CD4-positive, alpha-beta T cell (primary cell): ENCODE data around the gene SLC39A10. TPM values are rescaled to one million over a fixed set of nuclear protein-coding genes. Genes with fewer than 3 reads are reported as not detected.

Experiments
- ATAC-seq: fragments of 200-7000 bp; cut with Tn5 transposase; one replicate; pipeline ENCODE4 v1.10.0; 2022; ENCODE audit warnings: mild to moderate bottlenecking; ENCODE audit not compliant: poor library complexity
- CTCF ChIA-PET: fragments of 350-600 bp; sonication (Branson Sonifier 250); formaldehyde crosslinking; loops from one replicate; lab custom pipeline; 2021; ENCODE audit warnings: antibody characterized with exemption, inconsistent platforms; lab: Charles Lee
- POLR2A ChIA-PET: fragments of 350-600 bp; sonication (Branson Sonifier 250); formaldehyde crosslinking; loops from one replicate; lab custom pipeline; 2021; ENCODE audit warnings: antibody characterized with exemption, inconsistent platforms; lab: Charles Lee
- DNase-seq, 14 experiments: peaks; one replicate each; pipeline ENCODE4 v3.0.0-alpha.2; 2013 to 2020; ENCODE audit warnings: mixed read lengths in 2 of 14
- H3K27ac ChIP-seq, 2 donors: one replicate each; pipeline versions ENCODE4 v1.5.1 to v1.7.0; 2013; ENCODE audit warnings: low read length in 2 of 2, low read depth in 1 of 2, mild to moderate bottlenecking in 1 of 2
- H3K27me3 ChIP-seq, 2 experiments: 1 replicate in 1 of 2; 2 replicates in 1 of 2; pipeline versions ENCODE4 v1.6.1 to v1.7.0; 2013; ENCODE audit warnings: low read length in 2 of 2, control low read depth in 1 of 2, mild to moderate bottlenecking in 1 of 2, moderate library complexity in 1 of 2; ENCODE audit not compliant: insufficient read depth in 2 of 2, control insufficient read depth in 1 of 2
- H3K36me3 ChIP-seq: one replicate; pipeline ENCODE4 v1.6.1; 2013; ENCODE audit warnings: low read length, control low read depth; ENCODE audit not compliant: insufficient read depth
- H3K4me1 ChIP-seq: one replicate; pipeline ENCODE4 v1.6.1; 2013; ENCODE audit warnings: low read length, control low read depth; ENCODE audit not compliant: insufficient read depth
- H3K4me3 ChIP-seq: one replicate; pipeline ENCODE4 v1.5.1; 2013; ENCODE audit warnings: mild to moderate bottlenecking, low read length, moderate library complexity
- H3K9me3 ChIP-seq, 2 experiments: 1 replicate in 1 of 2; 2 replicates in 1 of 2; pipeline versions ENCODE4 v1.6.1 to v1.7.0; 2013; ENCODE audit warnings: low read length in 2 of 2, mild to moderate bottlenecking in 2 of 2, control low read depth in 1 of 2, moderate library complexity in 1 of 2; ENCODE audit not compliant: control insufficient read depth in 1 of 2, insufficient read depth in 1 of 2
- H3K27ac Mint-ChIP-seq: one replicate; pipeline ENCODE4 v1.8.0; 2020; ENCODE audit warnings: mixed read lengths
- H3K27me3 Mint-ChIP-seq: one replicate; pipeline ENCODE4 v1.8.0; 2021; ENCODE audit warnings: mixed read lengths
- H3K36me3 Mint-ChIP-seq: one replicate; pipeline ENCODE4 v1.8.0; 2021; ENCODE audit warnings: low read depth, mixed read lengths
- H3K4me1 Mint-ChIP-seq: one replicate; pipeline ENCODE4 v1.8.0; 2021; ENCODE audit warnings: low read depth, mixed read lengths
- H3K4me3 Mint-ChIP-seq: one replicate; pipeline ENCODE4 v1.8.0; 2020; ENCODE audit warnings: mild to moderate bottlenecking, mixed read lengths
- H3K9me3 Mint-ChIP-seq: one replicate; pipeline ENCODE4 v1.8.0; 2020; ENCODE audit warnings: mixed read lengths
- intact Hi-C, 2 experiments: fragments of 100-400 bp; cut with DNase I in 1 of 2; cut with micrococcal nuclease in 1 of 2; formaldehyde crosslinking; loops; one replicate each; pipeline versions ENCODE4 v1.15.1 to v1.9.0; 2023 to 2025; cut with DNase I, micrococcal nuclease
- total RNA-seq, 174 experiments: library from RNA in 2 of 174; stranded (reverse) in 2 of 174; gene quantifications; one replicate each; pipeline ENCODE4 v1.2.3 and lab custom pipeline; 2021 to 2026
- TF ChIP-seq, protein P1 (sequence below): fragments of 200-600 bp; IDR thresholded peaks from one replicate; pipeline ENCODE4 v1.8.0; 2022; ENCODE audit warnings: antibody characterized with exemption, mild to moderate bottlenecking

The SLC39A10 gene
- total RNA-seq, 2 experiments from 2014 or later, result 38.2 to 39.4 TPM

DNA sequence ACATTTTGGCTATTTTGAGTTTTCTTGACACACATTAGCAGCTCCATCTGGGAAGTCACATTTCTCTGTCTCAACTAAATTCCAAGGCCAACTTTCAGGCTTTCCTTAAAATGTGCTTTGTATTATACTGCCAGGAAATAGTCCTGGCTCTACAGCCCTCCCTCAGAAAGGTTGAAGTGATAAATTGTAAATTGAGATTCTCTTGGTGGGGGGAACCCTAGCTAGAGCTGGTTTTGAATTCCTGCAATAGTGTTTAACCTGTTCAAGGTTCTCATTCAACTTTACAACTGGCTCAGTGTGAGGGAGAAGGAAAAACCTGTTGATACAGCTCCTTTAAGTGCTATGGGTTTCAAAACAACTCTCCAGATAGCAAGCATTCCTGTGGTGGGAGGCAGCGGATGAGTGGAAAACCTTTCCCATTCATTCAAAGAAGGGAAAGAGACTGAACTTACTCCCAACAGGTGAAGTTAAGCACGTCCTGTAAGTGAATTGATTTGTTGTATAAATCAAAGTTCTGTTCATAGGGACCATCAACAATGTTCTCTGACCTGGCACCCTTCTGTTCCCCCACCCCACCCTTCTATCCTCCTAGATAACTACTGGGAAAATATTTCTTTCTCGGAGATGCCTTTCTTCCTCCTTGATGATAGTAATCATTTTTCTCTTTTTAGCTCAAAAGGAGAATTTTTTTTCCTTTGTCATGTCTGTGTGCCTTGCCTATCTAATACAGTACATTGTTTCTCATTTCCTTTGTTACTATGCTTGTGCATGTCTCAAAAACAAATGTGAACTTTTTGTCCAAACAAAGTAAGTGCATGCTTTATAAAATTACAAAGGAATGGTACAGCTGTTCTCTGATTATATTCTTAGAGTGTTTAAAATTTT, 44.2 kb upstream of the SLC39A10 start:
- no peak overlapping the region for H3K27ac Mint-ChIP-seq
- intact Hi-C loops, result no loop called here
- peaks cover 18% of the 10 kb centered on the region for H3K4me1 Mint-ChIP-seq
- Histone ChIP-seq H3K4me1 (no peaks in the 10 kb centered on the region), H3K27me3 (no peaks in the 10 kb centered on the region), H3K36me3 (no peaks in the 10 kb centered on the region), H3K4me3 (no peak overlapping the region), H3K27ac (no peak overlapping the region), H3K9me3 (no peaks in the 10 kb centered on the region)
- ATAC-seq, result no peak
- H3K4me3 Mint-ChIP-seq, result no peak overlapping the region
- no peak for DNase-seq
- no peaks in the 10 kb centered on the region for H3K9me3 Mint-ChIP-seq
- TF ChIP-seq, protein P1, sequence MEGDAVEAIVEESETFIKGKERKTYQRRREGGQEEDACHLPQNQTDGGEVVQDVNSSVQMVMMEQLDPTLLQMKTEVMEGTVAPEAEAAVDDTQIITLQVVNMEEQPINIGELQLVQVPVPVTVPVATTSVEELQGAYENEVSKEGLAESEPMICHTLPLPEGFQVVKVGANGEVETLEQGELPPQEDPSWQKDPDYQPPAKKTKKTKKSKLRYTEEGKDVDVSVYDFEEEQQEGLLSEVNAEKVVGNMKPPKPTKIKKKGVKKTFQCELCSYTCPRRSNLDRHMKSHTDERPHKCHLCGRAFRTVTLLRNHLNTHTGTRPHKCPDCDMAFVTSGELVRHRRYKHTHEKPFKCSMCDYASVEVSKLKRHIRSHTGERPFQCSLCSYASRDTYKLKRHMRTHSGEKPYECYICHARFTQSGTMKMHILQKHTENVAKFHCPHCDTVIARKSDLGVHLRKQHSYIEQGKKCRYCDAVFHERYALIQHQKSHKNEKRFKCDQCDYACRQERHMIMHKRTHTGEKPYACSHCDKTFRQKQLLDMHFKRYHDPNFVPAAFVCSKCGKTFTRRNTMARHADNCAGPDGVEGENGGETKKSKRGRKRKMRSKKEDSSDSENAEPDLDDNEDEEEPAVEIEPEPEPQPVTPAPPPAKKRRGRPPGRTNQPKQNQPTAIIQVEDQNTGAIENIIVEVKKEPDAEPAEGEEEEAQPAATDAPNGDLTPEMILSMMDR, result no peak
- no peaks in the 10 kb centered on the region for H3K36me3 Mint-ChIP-seq
- H3K27me3 Mint-ChIP-seq, result no peaks in the 10 kb centered on the region
- CTCF ChIA-PET, result no interaction called here
- POLR2A ChIA-PET, result interaction anchor here (0.6 to 1.8 kb wide), 3 partner anchors 44 to 79 kb away, joined by 3 to 6 read pairs (median 3); partner anchors contain the start of gene SLC39A10

- TF ChIP-seq, protein P1, result no peak
- Histone ChIP-seq H3K4me1 (no peaks in the 10 kb centered on the region), H3K27ac (no peak overlapping the region), H3K9me3 (no peaks in the 10 kb centered on the region), H3K36me3 (no peaks in the 10 kb centered on the region), H3K4me3 (no peak overlapping the region), H3K27me3 (no peaks in the 10 kb centered on the region)
- ChIA-PET CTCF (no interaction called here), POLR2A (no interaction called here)
- H3K27ac Mint-ChIP-seq, result no peak overlapping the region
- ATAC-seq, result no peak
- H3K9me3 Mint-ChIP-seq, result no peaks in the 10 kb centered on the region
- intact Hi-C loops, result no loop called here
- H3K4me1 Mint-ChIP-seq, result peaks cover 17% of the 10 kb centered on the region
- H3K4me3 Mint-ChIP-seq, result no peak overlapping the region
- H3K36me3 Mint-ChIP-seq, result no peaks in the 10 kb centered on the region
- no peaks in the 10 kb centered on the region for H3K27me3 Mint-ChIP-seq
- no peak for DNase-seq
Observed at GRCh38 chr2:195613922-195614321, 43.1 kb upstream of the SLC39A10 start.

- Mint-ChIP-seq H3K4me1 (no peaks in the 10 kb centered on the region), H3K36me3 (no peaks in the 10 kb centered on the region), H3K27me3 (no peaks in the 10 kb centered on the region), H3K27ac (no peak overlapping the region), H3K9me3 (no peaks in the 10 kb centered on the region), H3K4me3 (no peak overlapping the region)
- Histone ChIP-seq H3K9me3 (no peaks in the 10 kb centered on the region), H3K36me3 (no peaks in the 10 kb centered on the region), H3K4me3 (no peak overlapping the region), H3K27me3 (no peaks in the 10 kb centered on the region), H3K4me1 (no peaks in the 10 kb centered on the region), H3K27ac (no peak overlapping the region)
- CTCF ChIA-PET, result no interaction called here
- intact Hi-C loops, result no loop called here
- DNase-seq (no peak), ATAC-seq (no peak)
- POLR2A ChIA-PET, result interaction anchor here (1.6 kb wide), 1 partner anchor 37 kb away, joined by 3 read pairs; the partner anchor contains the start of gene SLC39A10
- TF ChIP-seq, protein P1, result no peak
Observed at GRCh38 chr2:195619590-195619989, 37.4 kb upstream of the SLC39A10 start.
